Breast epithelium (tissue), 4 donors: ENCODE measurements around the gene GAB2. TPM values are rescaled to one million over a fixed set of nuclear protein-coding genes. Genes with fewer than 3 reads are reported as not detected.

Experiments used
- DNase-seq, 2 donors: peaks; one replicate each; pipeline ENCODE4 v3.0.0-alpha.2; 2019; ENCODE audit warnings: low spot score in 2 of 2
- H3K27ac ChIP-seq, 2 donors: fragments of 200-600 bp; sonication (generic) in 1 of 2; one replicate each; pipeline ENCODE4 v1.5.1; 2016 to 2019; ENCODE audit warnings: mild to moderate bottlenecking in 1 of 2
- H3K27me3 ChIP-seq, 2 donors: fragments of 200-600 bp; sonication (generic) in 1 of 2; one replicate each; pipeline versions ENCODE4 v1.5.1 to v1.6.0; 2017 to 2019; ENCODE audit warnings: control low read depth in 1 of 2, mild to moderate bottlenecking in 1 of 2
- H3K36me3 ChIP-seq: fragments of 200-600 bp; one replicate; pipeline ENCODE4 v1.5.1; 2019
- H3K4me1 ChIP-seq, 2 donors: fragments of 200-600 bp; sonication (generic); one replicate each; pipeline ENCODE4 v1.5.1; 2016 to 2019; ENCODE audit warnings: control low read depth in 1 of 2
- H3K4me3 ChIP-seq, 3 donors: fragments of 200-600 bp; sonication (generic); 1 replicate in 2 of 3; 2 replicates in 1 of 3; pipeline ENCODE4 v1.5.1; 2016 to 2019; ENCODE audit warnings: mild to moderate bottlenecking in 3 of 3, moderate library complexity in 2 of 3
- H3K9me3 ChIP-seq, 2 donors: fragments of 200-600 bp; sonication (generic) in 1 of 2; one replicate each; pipeline ENCODE4 v1.5.1; 2016 to 2019; ENCODE audit warnings: control low read depth in 1 of 2
- CTCF ChIP-seq, 3 donors: fragments of 450-650 bp; IDR thresholded peaks; one replicate each; pipeline ENCODE4 v1.5.1; 2016 to 2017; ENCODE audit warnings: antibody characterized with exemption in 3 of 3, mild to moderate bottlenecking in 3 of 3, moderate library complexity in 3 of 3
- POLR2A ChIP-seq: fragments of 450-650 bp; IDR thresholded peaks from one replicate; pipeline ENCODE4 v1.6.1; 2016; ENCODE audit warnings: antibody characterized with exemption, mild to moderate bottlenecking, moderate library complexity
- POLR2AphosphoS5 ChIP-seq, 3 donors: sonication (generic); formaldehyde crosslinking; IDR thresholded peaks; one replicate each; pipeline ENCODE4 v1.6.1; 2017; ENCODE audit warnings: antibody characterized with exemption in 3 of 3
- intact Hi-C: fragments of 100-400 bp; cut with DNase I; formaldehyde crosslinking; loops from one replicate; pipeline ENCODE4 v1.15.1; 2023; ENCODE audit warnings: low total_unique reads
- total RNA-seq, 3 donors: library from RNA; depleted of rRNA; stranded (reverse); fragments of >200 nt; gene quantifications; one replicate each; pipeline ENCODE4 v1.1.0, GENCODE V29; 2016

GAB2 gene
- total RNA-seq, 3 donors from 2014 or later: 22.9 to 43.8 (median 24.9) TPM

- TF ChIP-seq POLR2A (no peak), CTCF (IDR thresholded peaks at IDR 0.05) (no peak), POLR2AphosphoS5 (IDR thresholded peaks at IDR 0.05) (no peak)
- Histone ChIP-seq H3K27me3 (no peaks in the 10 kb centered on the region), H3K27ac (peak overlapping the region in 1 of 2 donors; percentile 22), H3K9me3 (no peaks in the 10 kb centered on the region), H3K36me3 (no peaks in the 10 kb centered on the region), H3K4me3 (no peak overlapping the region), H3K4me1 (peaks cover 0 to 18% of the 10 kb centered on the region in 2 donors)
- DNase-seq: no peak
- intact Hi-C loops: no loop called here
These were observed 72.2 kb downstream of the GAB2 start for GRCh38 chr11:78345450-78345849.

- no peaks in the 10 kb centered on the region for H3K9me3 ChIP-seq
- peaks cover 0 to 11% of the 10 kb centered on the region in 2 donors for H3K4me1 ChIP-seq
- TF ChIP-seq POLR2A (no peak), CTCF (IDR thresholded peaks at IDR 0.05) (no peak), POLR2AphosphoS5 (IDR thresholded peaks at IDR 0.05) (no peak)
- DNase-seq: no peak
- peak overlapping the region; percentile 53 to 58 for H3K27ac ChIP-seq
- no peaks in the 10 kb centered on the region for H3K36me3 ChIP-seq
- no peaks in the 10 kb centered on the region for H3K27me3 ChIP-seq
- H3K4me3 ChIP-seq: no peak overlapping the region
- intact Hi-C loops: no loop called here
These were observed 72.9 kb downstream of the GAB2 start for GRCh38 chr11:78344676-78345075.

- Histone ChIP-seq H3K36me3 (no peaks in the 10 kb centered on the region), H3K4me3 (no peak overlapping the region), H3K27ac (peak overlapping the region in 1 of 2 donors; percentile 5), H3K4me1 (peaks cover 0 to 7% of the 10 kb centered on the region in 2 donors), H3K9me3 (no peaks in the 10 kb centered on the region), H3K27me3 (no peaks in the 10 kb centered on the region)
- no peak for DNase-seq
- intact Hi-C loops: no loop called here
- no peak for TF ChIP-seq POLR2AphosphoS5 (IDR thresholded peaks at IDR 0.05)
These were observed 73.5 kb downstream of the GAB2 start for GRCh38 chr11:78344094-78344493.

GRCh38 chr11:78343303-78343702 lies 74.3 kb downstream of the GAB2 start:
- no peaks in the 10 kb centered on the region for H3K4me1 ChIP-seq

GRCh38 chr11:78341841-78342240 lies 75.8 kb downstream of the GAB2 start:
- no peaks in the 10 kb centered on the region for H3K9me3 ChIP-seq
- no peak overlapping the region for H3K4me3 ChIP-seq
- intact Hi-C loops: no loop called here
- DNase-seq: no peak
- H3K4me1 ChIP-seq: peaks cover 0 to 6% of the 10 kb centered on the region in 2 donors
- H3K36me3 ChIP-seq: no peaks in the 10 kb centered on the region
- no peak overlapping the region for H3K27ac ChIP-seq
- H3K27me3 ChIP-seq: no peaks in the 10 kb centered on the region
- no peak for TF ChIP-seq POLR2AphosphoS5 (IDR thresholded peaks at IDR 0.05)
- TF ChIP-seq CTCF (IDR thresholded peaks at IDR 0.05): no peak
- TF ChIP-seq POLR2A: no peak

More at GRCh38 chr11:78343303-78343702, 74.3 kb downstream of the GAB2 start:
- H3K27ac ChIP-seq: no peak overlapping the region
- intact Hi-C loops: no loop called here
- no peak overlapping the region for H3K4me3 ChIP-seq
- H3K36me3 ChIP-seq: no peaks in the 10 kb centered on the region
- H3K9me3 ChIP-seq: no peaks in the 10 kb centered on the region
- no peaks in the 10 kb centered on the region for H3K27me3 ChIP-seq
- TF ChIP-seq POLR2A (no peak), CTCF (IDR thresholded peaks at IDR 0.05) (no peak), POLR2AphosphoS5 (IDR thresholded peaks at IDR 0.05) (no peak)
- no peak for DNase-seq

GRCh38 chr11:78340530-78340929 lies 77.1 kb downstream of the GAB2 start:
- Histone ChIP-seq H3K4me1 (peaks cover 0 to 6% of the 10 kb centered on the region in 2 donors), H3K36me3 (no peaks in the 10 kb centered on the region), H3K27ac (no peak overlapping the region), H3K4me3 (no peak overlapping the region), H3K27me3 (no peaks in the 10 kb centered on the region), H3K9me3 (no peaks in the 10 kb centered on the region)
- TF ChIP-seq POLR2AphosphoS5 (IDR thresholded peaks at IDR 0.05): no peak
- no peak for TF ChIP-seq CTCF (IDR thresholded peaks at IDR 0.05)
- no peak for TF ChIP-seq POLR2A
- intact Hi-C loops: no loop called here
- DNase-seq: no peak
